Fibroblast of pulmonary artery (primary cell): ENCODE data around the gene VCPKMT.
"Not testable (repeated sequence)": the region's sequence is repeated elsewhere in the genome, so short reads cannot be mapped to it uniquely, and the experiment has no call there.

Experiments
- DNase-seq: peaks from one replicate; pipeline ENCODE4 v3.0.0-alpha.2; 2010; ENCODE audit warnings: low read depth
- H3K4me3 ChIP-seq: replicated peaks from 2 replicates; pipeline ENCODE4 v1.5.1; 2011; ENCODE audit warnings: low read depth, mild to moderate bottlenecking, control low read depth, low read length, moderate library complexity
- CTCF ChIP-seq: IDR thresholded peaks from 2 replicates; pipeline ENCODE4 v1.5.1; 2011; ENCODE audit warnings: mild to moderate bottlenecking, control low read depth, low read length, inconsistent platforms; ENCODE audit errors: missing control alignments

VCPKMT gene

GRCh38 chr14:50082308-50082742 is 34.0 kb downstream of the VCPKMT start:
- H3K4me3 ChIP-seq, result no peak overlapping the region
- DNase-seq, result no peak
- TF ChIP-seq CTCF, result no peak

- DNase-seq, H3K4me3 ChIP-seq: not testable (repeated sequence)
These were observed 37.3 kb downstream of the VCPKMT start for GRCh38 chr14:50079103-50079502.

GRCh38 chr14:50073663-50074062 is 42.7 kb downstream of the VCPKMT start:
- H3K4me3 ChIP-seq, DNase-seq: not testable (repeated sequence)

GRCh38 chr14:50072395-50072794 is 44.0 kb downstream of the VCPKMT start:
- TF ChIP-seq CTCF, result no peak
- DNase-seq, result no peak
- no peak overlapping the region for H3K4me3 ChIP-seq

- no peak for TF ChIP-seq CTCF
- H3K4me3 ChIP-seq, result no peak overlapping the region
- no peak for DNase-seq
These were observed 45.4 kb downstream of the VCPKMT start for GRCh38 chr14:50070840-50071548.

GRCh38 chr14:50070230-50070629 is 46.1 kb downstream of the VCPKMT start:
- TF ChIP-seq CTCF, result no peak
- no peak overlapping the region for H3K4me3 ChIP-seq
- DNase-seq, result no peak

- H3K4me3 ChIP-seq, result no peak overlapping the region
- DNase-seq, result no peak
- no peak for TF ChIP-seq CTCF
These were observed 47.0 kb downstream of the VCPKMT start for GRCh38 chr14:50069325-50069724.

- no peak for DNase-seq
- H3K4me3 ChIP-seq, result no peak overlapping the region
- TF ChIP-seq CTCF, result no peak
These were observed 47.9 kb downstream of the VCPKMT start for GRCh38 chr14:50068496-50068895.
